ENCODE results near the gene SLC66A1. TPM values are rescaled to one million over a fixed set of nuclear protein-coding genes. Genes with fewer than 3 reads are reported as not detected.

Gene SLC66A1
- total and polyA plus RNA-seq, 7 donors, result 8.0 to 25.8 (median 18.0) TPM

DNA sequence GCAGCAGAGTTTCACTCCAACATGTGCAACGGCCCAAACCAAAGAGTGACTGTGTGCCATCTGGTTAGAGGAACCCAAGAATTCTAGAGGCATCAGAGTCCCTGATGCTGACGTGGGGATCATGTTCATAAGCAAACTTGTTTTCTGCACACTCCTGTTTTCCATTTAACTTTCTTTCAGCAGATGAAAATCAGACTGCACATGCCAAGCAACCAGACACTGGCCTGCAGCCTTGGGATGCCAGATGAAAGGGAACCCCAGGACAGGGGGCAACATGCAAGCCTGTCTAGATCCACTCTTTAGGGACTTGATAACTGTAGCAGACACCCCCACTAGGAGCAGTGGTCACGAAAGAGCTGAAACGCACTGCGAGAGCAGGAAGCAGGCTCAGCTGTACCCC, 56.8 kb downstream of the SLC66A1 start:
- Histone ChIP-seq H3K36me3 (ENCODE audit: insufficient read depth in 1 of 2, low read depth in 1 of 2) (peaks cover 0 to 7% of the 10 kb centered on the region in 2 donors), H3K4me1 (no peaks in the 10 kb centered on the region), H3K9me3 (no peaks in the 10 kb centered on the region), H3K4me3 (no peak overlapping the region), H3K27me3 (ENCODE audit: insufficient read depth in 3 of 3, low read length in 2 of 3) (no peaks in the 10 kb centered on the region), H3K27ac (no peak overlapping the region)
- intact Hi-C loops (cut with DNase I), result no loop called here
- TF ChIP-seq CTCF (IDR thresholded peaks at IDR 0.05), result no peak
- WGBS, 3 donors, result 75 to 84% (median 80%) methylated on average over 5 of the region's 5 CpGs
- ATAC-seq, result no peak
- DNase-seq, result no peak

- H3K36me3 ChIP-seq (ENCODE audit: insufficient read depth in 1 of 2, low read depth in 1 of 2), result peaks cover 0 to 12% of the 10 kb centered on the region in 2 donors
- no peak overlapping the region for H3K27ac ChIP-seq
- no peaks in the 10 kb centered on the region for H3K4me1 ChIP-seq
- 70 to 78% (median 78%) methylated on average over 16 of the region's 16 CpGs for WGBS, 3 donors
- H3K9me3 ChIP-seq, result no peaks in the 10 kb centered on the region
- H3K27me3 ChIP-seq (ENCODE audit: insufficient read depth in 3 of 3, low read length in 2 of 3), result no peaks in the 10 kb centered on the region
- TF ChIP-seq CTCF (IDR thresholded peaks at IDR 0.05), result no peak
- intact Hi-C loops (cut with DNase I), result no loop called here
- H3K4me3 ChIP-seq, result no peak overlapping the region
- DNase-seq, result no peak
- ATAC-seq, result no peak
Measured at GRCh38 chr1:19369396-19370090, 57.4 kb downstream of the SLC66A1 start.

GRCh38 chr1:19370453-19371170, 58.5 kb downstream of the SLC66A1 start:
- no peak for DNase-seq
- Histone ChIP-seq H3K4me1 (no peaks in the 10 kb centered on the region), H3K4me3 (no peak overlapping the region), H3K27me3 (ENCODE audit: insufficient read depth in 3 of 3, low read length in 2 of 3) (no peaks in the 10 kb centered on the region), H3K36me3 (ENCODE audit: insufficient read depth in 1 of 2, low read depth in 1 of 2) (peaks cover 0 to 22% of the 10 kb centered on the region in 2 donors), H3K9me3 (no peaks in the 10 kb centered on the region), H3K27ac (no peak overlapping the region)
- WGBS, 3 donors, result 67 to 81% (median 74%) methylated on average over 13 of the region's 13 CpGs
- no peak for TF ChIP-seq CTCF (IDR thresholded peaks at IDR 0.05)
- peak in 1 of 4 donors; percentile 20 for ATAC-seq
- intact Hi-C loops (cut with DNase I), result no loop called here

DNA sequence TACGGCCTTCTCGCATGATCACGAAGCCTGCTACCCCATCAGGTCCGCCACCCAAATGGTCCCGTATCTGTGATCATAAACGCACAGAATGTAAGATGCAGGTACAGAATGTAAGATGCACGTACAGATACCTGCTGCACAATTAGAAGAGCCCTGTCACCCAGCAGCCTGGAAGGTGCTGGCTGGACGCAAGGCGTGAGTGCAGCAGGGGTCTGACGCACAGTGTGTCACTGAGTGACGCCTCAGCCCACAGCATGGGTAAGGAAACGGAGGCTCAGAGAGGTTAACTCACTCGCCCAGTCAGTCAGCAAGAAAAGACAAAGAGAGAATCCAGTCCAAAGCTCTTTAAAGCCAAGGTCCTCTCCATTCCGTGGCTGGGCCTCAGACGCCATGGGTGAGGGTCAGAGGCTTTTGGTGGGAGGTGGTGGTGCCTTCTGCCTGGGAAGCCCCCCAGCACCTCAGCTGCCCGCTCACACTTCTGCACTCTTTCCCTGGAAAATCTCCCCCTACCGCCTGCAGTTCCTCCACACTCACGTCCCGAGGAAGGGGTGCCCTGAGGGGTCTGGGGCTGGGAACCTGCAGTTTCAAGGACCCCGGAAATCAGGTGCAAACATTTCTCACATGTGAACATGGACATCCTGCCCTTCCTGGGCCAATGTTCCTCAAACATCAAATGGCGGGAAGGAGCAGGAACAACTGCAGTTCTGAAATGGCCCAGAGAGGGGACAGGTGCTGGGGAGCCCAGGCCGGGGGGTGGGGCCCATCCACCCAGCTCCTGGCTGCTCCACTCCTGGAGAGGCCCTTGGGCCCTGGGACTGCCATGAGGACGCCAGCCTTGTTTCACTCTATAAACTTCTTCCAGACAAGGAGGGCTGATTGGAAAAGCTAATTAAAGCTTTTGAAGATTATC, 59.4 kb downstream of the SLC66A1 start:
- no peak for DNase-seq
- no peaks in the 10 kb centered on the region for H3K4me1 ChIP-seq
- no peaks in the 10 kb centered on the region for H3K9me3 ChIP-seq
- no peak for ATAC-seq
- H3K27ac ChIP-seq, result no peak overlapping the region
- no peaks in the 10 kb centered on the region for H3K27me3 ChIP-seq (ENCODE audit: insufficient read depth in 3 of 3, low read length in 2 of 3)
- peaks cover 3 to 31% of the 10 kb centered on the region in 2 donors for H3K36me3 ChIP-seq (ENCODE audit: insufficient read depth in 1 of 2, low read depth in 1 of 2)
- intact Hi-C loops (cut with DNase I), result no loop called here
- H3K4me3 ChIP-seq, result no peak overlapping the region
- 91 to 94% (median 94%) methylated on average over 23 of the region's 23 CpGs for WGBS, 3 donors
- TF ChIP-seq CTCF (IDR thresholded peaks at IDR 0.05), result no peak
